Measurements from ENCODE around the gene UBA5.
A peak's percentile ranks its signal among the peaks of the same experiment; 100 is the strongest.
"Not testable (repeated sequence)": the region's sequence is repeated elsewhere in the genome, so short reads cannot be mapped to it uniquely, and the experiment has no call there.

UBA5 gene

DNA sequence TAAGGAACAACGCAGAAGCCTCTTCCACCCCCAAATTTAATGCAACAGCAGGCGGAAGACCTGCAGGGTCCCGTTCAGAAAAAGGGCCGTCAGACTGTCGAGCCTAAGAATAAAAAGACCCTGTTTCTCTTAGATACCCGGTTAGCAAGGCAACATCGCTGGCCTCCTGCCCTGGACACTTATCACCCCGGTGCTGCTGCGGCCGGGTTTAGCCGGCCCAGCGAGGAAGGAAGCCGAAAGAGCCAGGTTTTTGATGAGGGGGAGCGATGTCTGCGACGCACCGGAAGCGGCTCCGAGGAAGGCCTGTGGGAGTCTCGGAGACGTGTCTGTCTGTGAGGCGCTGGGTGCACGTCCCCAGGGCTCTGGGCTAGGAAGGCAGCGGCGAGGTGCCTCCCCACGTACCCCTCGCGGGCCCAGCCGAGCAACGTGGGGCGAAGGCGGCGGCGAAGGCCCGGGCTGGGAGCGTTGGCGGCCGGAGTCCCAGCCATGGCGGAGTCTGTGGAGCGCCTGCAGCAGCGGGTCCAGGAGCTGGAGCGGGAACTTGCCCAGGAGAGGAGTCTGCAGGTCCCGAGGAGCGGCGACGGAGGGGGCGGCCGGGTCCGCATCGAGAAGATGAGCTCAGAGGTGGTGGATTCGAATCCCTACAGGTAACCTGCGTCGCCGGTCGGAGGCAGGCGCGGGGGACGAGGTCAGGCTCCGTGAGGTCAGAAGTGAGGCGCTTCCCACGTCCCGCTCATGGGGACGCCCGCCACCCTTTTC, at the start of gene UBA5:
UBA5 (plus strand) TSS at position 278 of the 759 bp plus-strand sequence; CDS start at position 487, 209 bp downstream.
- DNase-seq (ENCODE audit: low read depth in 2 of 2) = peak; percentile 51 to 56

DNA sequence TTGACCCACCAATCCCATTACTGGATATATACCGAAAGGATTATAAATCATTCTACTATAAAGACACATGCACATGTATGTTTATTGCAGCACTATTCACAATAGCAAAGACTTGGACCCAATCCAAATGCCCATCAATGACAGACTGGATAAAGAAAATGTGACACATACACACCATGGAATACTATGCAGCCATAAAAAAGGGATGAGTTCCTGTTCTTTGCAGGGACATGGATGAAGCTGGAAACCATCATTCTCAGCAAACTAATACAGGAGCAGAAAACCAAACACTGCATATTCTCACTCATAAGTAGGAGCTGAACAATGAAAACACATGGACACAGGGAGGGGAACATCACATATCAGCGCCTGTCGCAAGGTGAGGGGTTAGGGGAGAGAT, 44.8 kb upstream of the UBA5 start:
- DNase-seq (ENCODE audit: low read depth in 2 of 2) = not testable (repeated sequence)

DNA sequence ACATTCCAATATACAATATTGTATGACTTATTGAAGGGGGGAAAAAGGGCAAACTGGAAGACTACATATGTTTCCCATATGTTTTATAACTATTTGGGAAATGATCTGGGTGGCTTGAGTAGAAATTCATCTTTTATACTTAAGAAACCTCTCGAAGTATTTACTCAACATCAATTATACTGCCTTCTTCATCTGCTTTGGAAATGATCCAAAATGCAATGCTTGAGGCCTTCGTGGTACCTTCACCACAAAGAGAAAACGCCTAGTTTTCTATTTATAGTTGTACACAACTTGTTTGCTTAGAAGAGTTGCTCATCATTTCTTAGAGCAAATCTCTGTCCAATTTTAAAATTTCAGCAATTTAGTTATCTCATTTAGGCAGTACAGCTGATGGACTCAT, 44.2 kb upstream of the UBA5 start:
- no peak for DNase-seq (ENCODE audit: low read depth in 2 of 2)

DNA sequence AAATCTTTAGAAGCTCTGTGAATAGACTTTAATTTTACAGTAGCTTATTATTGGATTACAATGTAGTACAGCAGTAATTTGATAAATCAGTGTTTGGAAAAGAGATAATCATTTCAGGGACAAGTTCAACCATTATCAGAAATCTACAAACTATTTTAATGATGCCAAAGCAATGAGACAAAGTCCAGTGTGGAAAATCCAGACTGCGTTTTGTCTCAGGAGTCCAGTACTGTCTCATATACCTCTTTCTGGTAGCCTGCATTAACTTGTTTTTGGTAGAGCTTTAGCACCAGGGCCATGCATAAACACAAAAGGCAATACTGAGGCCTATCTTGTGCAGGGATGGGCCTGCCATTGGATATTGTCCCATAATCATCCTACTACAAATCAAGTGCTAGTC, 43.3 kb upstream of the UBA5 start:
- DNase-seq (ENCODE audit: low read depth in 2 of 2) = no peak

DNA sequence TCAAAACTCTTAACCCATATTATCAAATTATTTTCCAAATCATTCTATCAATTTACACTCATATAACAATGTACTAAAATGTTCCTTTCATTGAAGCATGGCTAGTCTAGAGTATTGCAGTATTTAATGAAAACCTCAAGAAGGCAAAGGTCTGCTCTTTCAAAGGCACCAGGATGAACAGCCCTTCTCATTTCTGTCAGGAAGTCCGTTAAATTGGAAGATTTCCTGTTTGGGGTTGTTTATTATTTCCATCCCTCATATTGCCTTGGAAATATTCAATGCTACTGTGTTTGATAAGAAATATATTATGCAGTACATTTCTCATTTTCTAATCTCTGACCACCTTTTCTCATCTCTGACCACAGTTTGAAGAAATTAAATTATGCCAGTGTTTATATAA, 38.0 kb upstream of the UBA5 start:
- DNase-seq (ENCODE audit: low read depth in 2 of 2) = no peak

DNA sequence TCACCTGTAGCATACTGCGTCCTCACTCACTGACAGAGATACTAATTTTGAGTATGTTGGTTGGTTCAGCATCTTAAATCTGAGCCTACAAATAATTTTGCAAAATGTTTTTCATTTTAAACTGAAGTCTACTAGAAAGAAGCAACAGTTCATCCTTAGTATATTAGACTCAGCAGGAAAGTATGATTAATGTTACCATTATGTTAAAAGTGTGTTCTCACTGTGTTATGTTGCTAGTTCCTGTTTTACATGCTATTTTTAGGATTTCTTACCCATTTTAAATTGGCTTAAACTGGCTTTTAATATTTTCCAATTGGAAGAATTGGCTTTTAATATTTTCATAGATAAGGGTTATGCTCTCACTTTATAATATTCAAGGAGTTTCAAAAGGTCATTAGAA, 37.4 kb upstream of the UBA5 start:
- no peak for DNase-seq (ENCODE audit: low read depth in 2 of 2)

DNA sequence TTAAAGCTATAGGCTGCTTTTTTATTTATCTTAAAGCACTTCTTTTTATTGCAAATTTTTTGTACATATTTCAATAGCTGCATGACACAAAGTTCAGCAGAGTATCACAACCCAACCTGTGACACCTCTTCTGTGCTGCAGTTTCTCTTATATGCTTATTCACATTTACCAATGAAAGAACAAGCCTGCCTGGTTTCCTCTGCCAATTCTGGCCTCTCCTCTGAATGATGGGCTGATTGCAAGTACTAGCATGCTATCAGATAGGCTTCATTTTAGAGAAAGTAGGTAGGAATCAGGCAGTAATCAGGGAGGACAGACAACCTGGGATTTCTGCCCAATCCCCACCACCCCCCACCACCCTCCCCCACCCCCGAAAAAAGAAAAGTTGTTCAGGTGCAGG, 36.5 kb upstream of the UBA5 start:
- no peak for DNase-seq (ENCODE audit: low read depth in 2 of 2)

DNA sequence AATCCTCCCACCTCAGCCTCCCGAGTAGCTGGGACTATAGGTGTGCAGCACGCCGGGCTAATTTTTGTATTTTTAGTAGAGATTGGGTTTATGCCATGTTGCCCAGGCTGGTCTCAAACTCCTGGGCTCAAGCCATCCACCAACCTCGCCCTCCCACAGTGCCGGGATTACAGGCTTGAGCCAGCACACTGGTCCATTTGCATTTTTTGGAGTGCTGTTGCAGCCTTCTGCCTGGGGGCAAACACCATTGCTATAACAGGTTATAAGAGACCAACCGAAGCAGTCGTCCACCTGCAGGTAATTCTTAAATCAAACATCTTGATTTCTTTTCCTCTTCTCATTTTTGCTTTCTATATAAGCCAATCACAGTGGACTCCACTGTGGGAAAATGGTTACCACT, 35.3 kb upstream of the UBA5 start:
- no peak for DNase-seq (ENCODE audit: low read depth in 2 of 2)

DNA sequence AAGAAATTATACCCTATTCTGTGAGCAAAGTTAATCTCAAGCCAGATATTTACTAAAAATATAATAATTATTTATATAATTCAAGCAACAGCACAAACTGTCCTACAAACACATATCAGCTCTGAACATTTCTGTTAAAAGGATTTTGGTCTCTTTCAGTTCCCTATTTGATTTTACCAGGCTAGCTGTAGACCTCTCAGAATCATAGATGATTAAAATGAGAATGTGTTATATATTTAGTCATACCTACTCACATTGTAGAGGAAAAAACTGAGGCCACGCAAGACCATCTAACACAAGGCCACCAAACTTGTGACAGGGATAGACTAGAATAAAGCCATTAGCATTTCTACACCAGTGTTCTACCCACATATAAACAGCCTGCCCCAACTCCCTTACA, 34.5 kb upstream of the UBA5 start:
- no peak for DNase-seq (ENCODE audit: low read depth in 2 of 2)

DNA sequence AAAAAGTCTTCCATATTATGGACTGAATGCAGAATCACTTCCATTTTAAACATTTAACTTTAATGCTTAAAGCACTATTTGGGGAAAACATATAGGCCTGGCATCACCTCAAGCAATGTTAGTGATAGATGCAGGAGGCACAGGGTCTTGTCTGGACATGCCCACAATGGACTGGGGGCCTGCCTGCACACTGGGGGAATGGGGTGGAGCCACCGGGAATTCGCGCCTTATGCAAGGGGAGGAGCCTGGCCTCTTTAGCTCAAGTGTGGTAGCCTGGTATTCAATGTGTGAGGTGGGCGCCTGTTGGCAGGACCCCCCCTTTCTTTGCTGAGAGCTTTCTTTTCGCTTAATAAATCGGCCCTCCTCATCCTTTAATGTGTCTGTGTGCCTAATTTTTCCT, 33.2 kb upstream of the UBA5 start:
- no peak for DNase-seq (ENCODE audit: low read depth in 2 of 2)

DNA sequence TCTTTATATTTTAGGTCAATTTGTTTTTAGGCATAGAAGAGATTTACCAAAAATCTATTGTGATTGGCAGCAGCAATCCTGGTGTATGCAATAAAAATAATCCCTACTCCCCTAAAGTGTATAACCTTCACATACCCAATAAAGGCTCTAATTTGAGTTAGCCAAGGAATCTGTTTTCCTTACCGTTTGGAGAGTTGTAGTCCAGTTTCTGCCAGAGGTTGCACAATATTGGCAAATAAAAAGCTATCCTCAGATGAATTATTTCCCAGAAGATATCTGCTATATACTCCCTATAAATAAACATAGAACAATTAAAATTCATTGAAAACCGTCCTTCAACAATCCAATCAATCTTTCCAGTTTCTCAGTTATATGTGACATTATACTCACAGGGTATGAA, 32.0 kb upstream of the UBA5 start:
- DNase-seq (ENCODE audit: low read depth in 2 of 2) = no peak

DNA sequence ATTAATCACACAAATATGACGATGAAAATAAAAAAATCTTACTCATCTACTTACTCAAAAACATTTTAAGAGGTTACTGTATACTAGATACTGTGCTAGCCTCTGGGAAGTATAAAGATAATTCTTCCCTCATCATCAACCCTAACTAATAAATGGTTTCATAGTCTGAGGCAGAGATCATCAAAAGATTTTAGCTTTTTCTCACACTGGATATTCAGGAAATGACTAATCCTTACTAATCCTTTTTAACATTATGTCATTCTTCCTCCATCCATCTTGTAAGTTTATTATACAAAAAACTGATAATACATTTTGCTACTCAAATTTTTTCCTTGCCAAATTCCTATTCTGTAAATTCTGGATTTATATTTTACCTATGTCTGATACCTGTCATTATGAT, 30.2 kb upstream of the UBA5 start:
- DNase-seq (ENCODE audit: low read depth in 2 of 2) = no peak

DNA sequence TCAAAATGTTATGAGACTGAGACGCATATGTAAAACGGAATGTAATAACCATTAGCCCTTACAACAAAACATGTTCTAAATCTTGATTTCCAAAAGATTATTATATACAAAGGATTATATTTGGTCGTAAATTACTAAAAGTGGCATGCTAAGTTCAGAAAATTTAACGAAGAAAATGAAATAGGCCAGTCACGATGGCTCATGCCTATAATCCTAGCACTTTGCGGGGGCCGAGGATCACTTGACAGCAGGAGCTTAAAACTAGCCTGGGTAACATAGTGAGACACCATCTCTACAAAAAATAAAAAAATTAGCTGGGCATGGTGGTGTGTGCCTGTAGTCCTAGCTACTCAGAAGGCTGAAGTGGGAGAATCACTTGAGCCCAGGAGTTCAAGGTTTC, 29.5 kb upstream of the UBA5 start:
- no peak for DNase-seq (ENCODE audit: low read depth in 2 of 2)

DNA sequence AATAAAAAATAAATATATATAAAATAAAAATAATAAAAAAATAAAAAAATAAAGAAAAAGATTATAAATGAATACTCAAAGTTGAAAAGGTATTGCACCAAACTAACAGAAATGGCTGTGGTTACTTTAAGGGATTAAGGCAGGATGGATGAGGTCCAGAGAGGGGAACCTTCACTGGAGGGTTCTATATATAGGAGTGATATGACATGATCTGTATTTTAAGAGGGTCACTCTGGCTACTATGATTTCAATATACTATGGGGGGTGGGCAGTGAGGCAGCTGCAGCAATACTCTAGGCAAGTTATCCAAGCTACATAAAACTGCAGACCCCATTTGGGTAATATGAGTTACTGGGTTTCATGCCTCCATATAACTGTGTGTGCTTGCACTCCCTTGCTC, 25.1 kb upstream of the UBA5 start:
- no peak for DNase-seq (ENCODE audit: low read depth in 2 of 2)

DNA sequence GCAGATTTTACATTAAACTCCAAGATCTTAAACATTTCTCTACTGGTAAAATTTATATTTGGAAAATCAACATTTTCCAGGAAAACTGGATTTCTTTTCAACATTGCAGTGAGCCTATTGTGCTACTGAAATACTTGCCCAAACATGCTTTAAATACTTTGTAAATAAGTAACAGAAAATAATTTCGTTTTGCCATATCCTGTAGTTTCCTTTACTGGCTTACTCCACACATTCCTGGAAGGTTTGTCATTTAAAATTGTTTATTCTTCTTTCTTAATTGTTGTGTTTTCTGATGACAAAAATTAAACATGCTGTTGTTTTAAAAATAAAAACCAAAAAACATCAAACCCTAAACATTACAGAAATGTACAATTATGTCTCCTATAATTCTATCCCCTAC, 22.5 kb upstream of the UBA5 start:
- no peak for DNase-seq (ENCODE audit: low read depth in 2 of 2)

DNA sequence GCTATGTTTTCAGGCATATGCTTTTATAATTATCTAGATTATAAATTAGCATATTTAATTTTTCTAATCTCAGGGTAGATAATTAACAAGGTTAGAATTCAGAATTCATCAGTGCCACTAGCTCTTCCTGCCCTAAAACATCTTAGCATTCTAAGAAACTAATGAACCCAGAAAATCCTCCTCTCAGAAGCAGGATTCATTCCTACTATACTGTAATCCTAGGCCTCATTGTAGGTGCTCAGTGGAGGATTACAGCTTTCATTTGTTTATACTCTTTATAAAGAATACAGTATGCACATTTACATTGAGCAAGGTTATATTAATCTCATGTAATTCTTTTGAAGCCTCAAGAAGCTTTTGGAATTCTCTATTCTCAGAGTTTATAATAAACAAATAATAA, 21.4 kb upstream of the UBA5 start:
- DNase-seq (ENCODE audit: low read depth in 2 of 2) = no peak

DNA sequence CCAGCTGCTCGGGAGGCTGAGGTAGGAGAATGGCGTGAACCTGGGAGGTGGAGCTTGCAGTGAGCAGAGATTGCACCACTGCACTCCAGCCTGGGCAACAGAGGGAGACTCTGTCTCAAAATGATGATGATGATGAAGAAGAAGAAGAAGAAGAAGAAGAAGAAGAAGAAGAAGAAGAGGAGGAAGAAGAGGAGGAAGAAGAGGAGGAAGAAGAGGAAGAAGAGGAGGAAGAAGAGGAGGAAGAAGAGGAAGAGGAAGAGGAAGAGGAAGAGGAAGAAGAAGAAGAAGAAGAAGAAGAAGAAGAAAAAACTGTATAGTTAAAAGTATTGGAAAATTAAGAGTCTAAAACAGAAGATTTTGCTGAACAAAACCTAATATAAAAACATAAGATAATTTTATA, 18.7 kb upstream of the UBA5 start:
- DNase-seq (ENCODE audit: low read depth in 2 of 2) = not testable (repeated sequence)

DNA sequence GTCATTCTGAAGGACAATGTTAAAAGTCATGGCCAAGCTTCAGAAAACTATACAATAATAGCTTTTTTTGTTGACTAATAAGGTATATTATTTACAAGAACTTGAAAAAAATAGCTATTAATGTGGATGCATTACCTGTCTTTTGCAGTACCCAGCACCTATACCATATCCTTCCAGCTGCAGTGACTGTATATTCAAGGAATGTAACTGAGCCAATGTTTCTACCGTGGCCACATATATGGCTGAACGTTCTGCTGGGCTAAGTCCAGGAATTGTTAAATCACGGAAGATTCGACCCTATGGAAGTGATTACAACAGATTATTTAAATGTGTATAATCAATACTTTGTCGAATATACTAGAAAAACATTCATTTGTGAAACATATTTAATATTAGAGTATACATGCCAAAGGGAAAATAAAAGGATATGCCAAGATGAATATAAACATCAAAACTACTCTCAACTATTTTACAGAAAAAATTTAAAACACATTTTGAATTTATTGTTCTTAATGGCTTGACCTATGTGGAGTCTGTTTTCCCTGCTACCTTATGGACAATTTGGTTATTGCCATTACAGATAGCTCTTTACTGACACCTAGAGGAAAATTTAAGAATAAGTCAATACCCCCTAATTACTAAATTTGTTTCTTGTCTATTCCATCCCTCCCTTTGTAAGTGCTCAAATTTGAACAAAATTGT, 18.1 kb upstream of the UBA5 start:
- no peak for DNase-seq (ENCODE audit: low read depth in 2 of 2)

DNA sequence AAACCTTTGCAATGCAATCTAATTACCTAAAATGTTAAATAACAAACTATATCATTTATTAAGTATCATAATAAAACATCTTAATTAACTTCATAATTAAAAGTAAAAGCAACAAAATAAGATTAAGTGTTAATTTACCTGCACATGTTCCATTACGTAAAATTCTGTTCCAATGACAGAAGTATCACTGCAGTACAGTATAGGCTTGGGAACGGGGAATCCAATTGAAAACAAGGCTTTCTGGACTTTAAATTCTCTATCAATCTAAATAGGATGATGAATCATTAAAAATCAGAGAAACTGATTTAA, 17.6 kb upstream of the UBA5 start:
- DNase-seq (ENCODE audit: low read depth in 2 of 2) = no peak

DNA sequence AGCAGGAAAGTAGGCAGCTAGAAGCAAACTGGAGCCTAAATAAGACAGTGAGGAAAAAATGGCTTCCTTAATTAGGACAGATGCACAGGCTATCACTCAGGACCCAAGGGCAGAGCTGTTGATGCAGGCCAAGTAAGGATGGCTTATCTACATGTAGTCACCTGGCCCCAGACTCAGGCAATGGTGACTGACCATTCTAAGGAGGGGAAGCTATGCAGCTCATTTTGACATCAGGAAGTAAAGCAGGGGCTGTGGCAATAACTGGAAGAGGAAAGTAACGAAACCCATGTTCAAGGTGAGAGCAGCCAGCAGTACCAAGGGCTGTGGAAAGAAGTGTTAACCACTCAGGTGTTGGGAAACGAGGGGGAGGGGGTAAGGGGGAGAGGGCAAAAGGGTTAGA, 16.8 kb upstream of the UBA5 start:
- DNase-seq (ENCODE audit: low read depth in 2 of 2) = no peak

DNA sequence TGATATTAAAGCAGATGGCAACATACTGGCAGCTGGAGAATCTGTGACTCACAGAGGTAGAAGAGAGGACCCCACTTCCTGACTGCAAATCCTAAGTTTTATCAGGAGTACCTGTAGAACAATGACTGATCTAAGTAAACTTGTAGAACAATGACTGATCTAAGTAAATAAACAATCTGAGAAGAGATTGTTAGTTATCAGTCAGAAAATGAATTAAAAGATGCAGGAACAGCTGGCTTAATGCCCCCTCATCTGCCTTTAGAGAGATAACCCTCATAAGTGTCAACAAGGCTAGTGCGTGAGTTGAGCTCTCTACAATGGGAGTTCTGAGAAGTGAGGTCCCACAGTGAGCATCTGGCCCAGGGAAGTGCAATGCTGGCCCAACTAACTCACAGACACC, 15.1 kb upstream of the UBA5 start:
- DNase-seq (ENCODE audit: low read depth in 2 of 2) = no peak

DNA sequence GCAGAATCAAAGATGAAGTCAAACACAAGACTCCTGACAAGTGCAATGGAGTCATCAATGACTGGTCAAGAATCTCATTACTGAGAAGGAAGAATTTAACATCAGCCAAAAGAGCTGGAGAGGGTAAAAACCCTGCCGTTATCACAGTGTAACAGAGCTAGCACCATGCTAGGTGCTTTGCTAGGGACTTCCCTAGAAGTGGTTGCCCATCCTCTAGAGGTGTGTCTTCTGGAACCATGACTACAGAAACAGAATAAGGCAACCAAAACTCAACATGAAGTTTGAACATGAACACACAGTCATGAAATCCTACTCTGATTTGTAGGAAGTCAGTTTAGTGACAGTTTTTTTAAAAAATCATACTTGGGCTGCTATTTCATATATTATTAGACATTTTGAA, 10.0 kb upstream of the UBA5 start:
- DNase-seq (ENCODE audit: low read depth in 2 of 2) = no peak

DNA sequence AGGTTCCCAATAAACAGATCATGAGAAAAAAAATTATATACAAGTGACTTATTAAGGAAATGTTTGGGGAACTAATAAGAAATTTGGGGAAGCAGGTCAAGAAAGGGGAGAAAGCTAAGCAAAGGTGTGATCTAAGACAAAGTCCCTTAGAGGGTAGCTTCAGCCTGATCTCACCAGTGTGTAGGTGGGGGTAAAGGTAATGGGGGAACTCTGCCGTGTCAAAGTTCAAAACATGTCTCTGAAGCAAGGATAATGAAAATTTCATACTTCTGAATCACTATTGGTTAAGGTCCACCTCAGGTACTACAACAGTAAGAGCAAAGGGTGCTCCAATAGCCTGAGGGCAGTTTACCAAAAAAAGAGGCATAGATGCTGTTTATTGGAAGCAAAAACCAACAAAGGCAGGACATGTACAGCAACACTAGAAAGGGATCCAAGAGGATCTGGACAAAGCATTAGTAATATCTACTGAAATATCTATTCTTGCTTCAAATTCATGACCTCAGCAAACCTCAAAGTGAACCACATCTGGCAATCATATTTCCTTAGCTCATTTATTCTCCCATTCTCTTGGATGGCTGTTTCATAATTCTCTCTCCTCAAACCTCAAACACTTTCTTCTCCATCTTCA, 7.4 kb upstream of the UBA5 start:
- no peak for DNase-seq (ENCODE audit: low read depth in 2 of 2)

All from stimulated activated CD8-positive, alpha-beta memory T cell treated with anti-CD3 and anti-CD28 coated beads, Interleukin-15, amount 100 ng/mL, for 48 hours (primary cell).